Activated CD8-positive, alpha-beta memory T cell treated with anti-CD3 and anti-CD28 coated beads for 36 hours (primary cell): Measurements from ENCODE around the gene GPR160. TPM values are rescaled to one million over a fixed set of nuclear protein-coding genes. Genes with fewer than 3 reads are reported as not detected.
"Not testable (repeated sequence)": the region's sequence is repeated elsewhere in the genome, so short reads cannot be mapped to it uniquely, and the experiment has no call there.

ENCODE experiments used
- CTCF ChIA-PET: fragments of 350-600 bp; sonication (Branson Sonifier 250); formaldehyde crosslinking; loops from one replicate; lab custom pipeline; 2021; ENCODE audit warnings: antibody characterized with exemption; lab: Charles Lee
- POLR2A ChIA-PET: fragments of 350-600 bp; sonication (Branson Sonifier 250); formaldehyde crosslinking; loops from one replicate; lab custom pipeline; 2021; ENCODE audit warnings: antibody characterized with exemption; lab: Charles Lee
- total RNA-seq, 2 experiments: library from RNA; stranded (reverse); gene quantifications; one replicate each; pipeline ENCODE4 v1.2.3, GENCODE V29; 2021

GPR160 gene
- total RNA-seq, 2 experiments from 2014 or later: 3.7 to 4.2 TPM

DNA sequence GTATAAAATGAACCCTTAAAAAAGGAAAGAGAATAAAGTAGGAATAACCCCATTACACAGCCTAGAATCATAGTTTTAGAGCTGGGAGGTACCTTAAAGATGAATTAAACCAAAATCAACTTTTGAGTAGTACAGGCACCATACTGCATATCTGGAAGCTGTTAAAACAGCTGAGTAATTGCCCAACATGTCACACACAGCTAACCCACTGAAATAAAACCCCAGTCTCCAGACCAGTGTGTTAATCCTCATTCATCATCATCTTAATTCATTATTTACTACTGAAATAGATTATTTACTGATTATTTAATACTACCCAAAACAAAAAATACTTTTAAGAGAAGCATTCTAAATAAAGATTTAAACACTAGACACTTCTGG is 52.8 kb downstream of the GPR160 start:
- ChIA-PET POLR2A (no interaction called here), CTCF (no interaction called here)

DNA sequence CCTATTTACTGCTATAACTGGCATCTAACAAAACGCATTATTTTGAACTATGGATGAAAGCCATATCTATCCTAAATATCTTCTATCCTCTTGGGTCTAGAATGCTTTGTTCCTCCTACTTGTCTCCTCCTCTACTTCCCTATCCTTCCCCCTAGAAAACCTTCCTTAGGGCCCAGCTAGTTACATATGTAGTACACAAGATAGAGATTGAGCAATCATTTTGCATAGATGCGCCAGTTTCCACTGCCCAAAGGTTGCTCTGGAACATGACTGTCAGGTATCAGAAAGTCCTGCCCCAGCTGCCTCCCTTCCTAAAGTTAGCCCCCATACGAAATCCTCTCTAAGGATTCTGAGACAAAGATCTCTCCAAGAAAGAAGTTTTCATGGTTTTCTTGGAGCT is 55.1 kb downstream of the GPR160 start:
- ChIA-PET POLR2A (interaction anchor here (0.6 kb wide), 1 partner anchor 60 kb away, joined by 3 read pairs; no protein-coding TSS in a partner anchor), CTCF (no interaction called here)

DNA sequence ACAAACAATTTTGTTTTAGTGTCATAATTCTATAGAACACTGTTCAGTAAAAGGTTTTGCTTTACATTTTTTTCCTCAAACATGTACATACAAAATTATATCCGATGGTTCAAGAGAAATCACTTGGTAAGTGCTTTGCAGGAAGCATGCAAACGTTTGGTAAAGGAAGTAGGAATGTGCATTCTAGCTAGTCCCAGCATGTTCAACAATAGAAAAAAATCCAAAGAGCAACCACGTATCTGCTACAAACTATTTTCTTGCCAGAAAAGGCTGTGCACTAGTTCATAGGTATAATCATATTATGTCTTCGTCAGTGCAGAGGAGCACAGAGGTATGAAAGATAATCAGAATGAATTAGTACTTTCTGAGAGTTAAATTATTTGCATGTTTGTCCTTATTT is 58.0 kb downstream of the GPR160 start:
- ChIA-PET POLR2A (no interaction called here), CTCF (interaction anchor here (0.6 kb wide), 1 partner anchor 53 kb away, joined by 3 read pairs; no protein-coding TSS in a partner anchor)

DNA sequence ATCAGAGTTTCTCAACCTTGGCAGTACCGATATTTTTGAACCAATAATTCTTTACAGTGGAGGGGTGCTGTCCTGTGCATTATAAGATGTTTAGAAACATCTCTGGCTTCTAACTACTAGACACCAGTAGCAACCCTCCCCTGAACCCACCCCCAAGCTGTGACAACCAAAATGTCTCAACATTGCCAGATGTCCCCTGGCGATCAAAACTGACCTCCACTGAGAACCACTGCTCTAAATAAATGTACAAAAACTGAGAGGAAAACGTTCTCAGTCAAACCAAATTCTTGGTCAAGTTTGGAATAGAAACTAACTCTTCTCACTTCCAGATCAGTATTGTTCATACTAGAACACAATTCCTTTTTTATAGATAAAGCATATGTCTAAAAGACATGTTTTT is 58.5 kb downstream of the GPR160 start:
- POLR2A ChIA-PET: no interaction called here
- CTCF ChIA-PET: no interaction called here

DNA sequence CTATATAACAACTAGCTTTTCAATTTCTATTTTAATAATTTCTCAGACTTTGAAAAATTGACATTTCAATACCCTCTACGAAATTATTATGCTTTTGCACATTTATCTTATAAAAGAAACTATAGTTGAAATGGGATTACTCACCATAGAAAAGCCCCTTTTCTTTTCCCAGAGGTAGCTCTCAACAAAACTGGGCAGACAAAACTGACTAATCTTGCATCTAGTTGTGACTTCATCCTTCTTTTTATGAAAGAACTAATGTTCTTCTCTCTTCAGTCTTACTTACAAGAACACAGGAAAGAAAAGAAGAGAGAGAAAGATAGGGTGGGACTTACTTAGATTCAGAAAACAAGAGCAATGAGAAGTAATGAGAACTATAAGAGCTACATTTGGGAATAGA is 61.0 kb downstream of the GPR160 start:
- POLR2A ChIA-PET: no interaction called here

DNA sequence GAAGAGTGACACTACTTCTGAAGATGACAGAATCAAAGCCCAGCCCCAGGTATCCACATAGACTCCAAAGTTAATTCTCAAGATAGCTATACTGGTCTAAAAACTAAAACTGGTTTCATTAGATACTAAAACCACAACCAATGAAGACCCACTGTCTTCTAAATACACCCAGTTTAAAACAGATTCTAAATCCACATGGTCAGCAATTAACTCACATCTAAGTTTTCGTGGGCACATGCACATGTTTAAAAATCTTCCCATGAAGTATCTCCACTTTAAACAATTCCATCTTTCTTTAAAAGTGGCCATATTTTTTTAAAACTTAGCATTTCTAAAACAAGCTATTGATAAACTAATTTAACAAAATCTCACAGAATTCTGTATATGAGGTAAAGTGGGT is 63.1 kb downstream of the GPR160 start:
- ChIA-PET CTCF (no interaction called here), POLR2A (no interaction called here)

More for the DNA sequence above, 61.0 kb downstream of the GPR160 start:
- CTCF ChIA-PET: no interaction called here

DNA sequence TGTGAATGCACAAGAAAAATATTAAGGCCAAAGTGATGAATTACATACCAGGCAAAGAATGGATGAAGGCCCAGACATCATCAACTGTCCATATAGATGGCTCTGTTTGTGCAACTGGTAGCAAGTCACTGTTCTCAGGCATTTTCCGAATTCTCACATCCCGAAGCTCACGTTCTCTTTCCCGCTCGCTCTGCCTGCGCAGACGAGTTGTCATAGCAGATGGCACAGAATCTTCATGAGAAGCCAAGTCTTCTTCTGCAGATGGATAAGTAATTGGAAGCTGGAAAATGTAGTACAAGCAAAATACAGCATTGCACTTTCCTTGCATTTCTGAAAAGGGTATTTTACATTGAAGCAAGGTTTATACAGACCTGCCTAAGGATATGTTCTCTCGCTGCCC is 64.6 kb downstream of the GPR160 start:
- CTCF ChIA-PET: no interaction called here
- POLR2A ChIA-PET: no interaction called here

DNA sequence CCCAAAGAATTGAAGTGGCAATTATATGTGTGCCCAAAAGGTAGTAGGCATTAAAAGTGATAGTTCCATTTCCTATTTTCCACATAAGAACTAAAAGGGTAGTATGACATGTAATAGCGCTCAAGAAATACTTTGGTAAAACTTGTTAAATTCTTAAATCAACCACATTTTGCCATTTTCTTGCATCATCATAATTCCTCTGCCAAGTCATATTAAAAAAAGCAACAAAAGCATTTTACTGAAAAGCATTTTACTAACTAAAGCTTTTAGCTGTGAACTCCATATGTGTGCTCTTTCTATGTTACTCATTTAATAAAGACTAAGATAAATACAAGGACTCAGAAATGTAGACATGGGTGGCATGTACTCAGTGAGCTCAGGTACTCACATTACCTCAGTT is 70.1 kb downstream of the GPR160 start:
- ChIA-PET CTCF (interaction anchor here (0.6 kb wide), 1 partner anchor 280 kb away, joined by 3 read pairs; no protein-coding TSS in a partner anchor), POLR2A (no interaction called here)

DNA sequence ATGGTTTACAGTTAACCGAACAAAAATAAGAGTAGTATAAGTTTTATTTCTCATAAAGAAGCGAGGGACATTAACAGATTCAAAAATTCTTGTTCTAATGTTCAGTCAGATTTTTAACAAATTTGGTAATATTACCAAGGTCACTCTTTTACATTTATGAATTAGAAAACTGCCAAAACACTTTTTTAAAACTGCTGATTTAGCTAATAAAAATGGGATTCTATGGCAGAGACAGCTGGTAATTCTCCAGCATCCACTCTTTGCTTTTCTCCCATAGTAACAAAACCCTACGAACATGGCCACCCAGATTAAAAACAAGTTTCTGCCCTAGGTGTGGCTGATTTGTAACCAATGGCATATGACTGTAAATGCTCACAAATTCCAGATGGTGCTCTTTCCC is 71.2 kb downstream of the GPR160 start:
- ChIA-PET CTCF (no interaction called here), POLR2A (no interaction called here)

DNA sequence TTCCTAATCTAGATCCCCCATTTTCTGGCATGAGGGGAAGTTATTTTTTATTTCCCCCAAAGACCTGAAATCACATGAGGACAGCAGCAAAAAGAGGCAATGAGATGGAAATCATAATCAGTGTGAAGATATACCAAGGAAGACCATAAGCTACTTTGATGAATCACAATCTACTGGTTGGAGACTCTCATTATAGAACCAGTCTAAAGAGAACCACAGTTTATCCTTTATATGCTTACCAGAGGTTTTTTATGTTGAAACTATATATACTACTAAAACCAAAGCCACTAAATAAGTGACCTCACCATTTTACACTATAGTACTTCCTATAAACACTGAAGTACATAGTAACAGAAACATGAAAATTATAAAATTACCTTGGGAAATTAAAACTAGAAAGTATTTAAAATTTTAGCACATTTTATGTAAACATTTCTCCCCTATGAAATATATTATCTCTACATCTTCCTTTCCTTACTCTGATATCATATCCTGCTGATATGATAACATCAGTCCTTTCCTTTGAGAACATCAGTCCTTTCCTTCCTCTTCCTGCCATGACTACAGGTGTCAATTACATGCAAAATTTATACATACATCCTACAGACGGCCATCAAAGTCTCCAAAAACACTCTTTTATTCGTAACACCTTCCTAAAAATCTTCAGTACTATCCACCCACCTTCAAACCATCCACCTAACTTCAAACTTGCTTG is 71.9 kb downstream of the GPR160 start:
- CTCF ChIA-PET: no interaction called here
- POLR2A ChIA-PET: no interaction called here

DNA sequence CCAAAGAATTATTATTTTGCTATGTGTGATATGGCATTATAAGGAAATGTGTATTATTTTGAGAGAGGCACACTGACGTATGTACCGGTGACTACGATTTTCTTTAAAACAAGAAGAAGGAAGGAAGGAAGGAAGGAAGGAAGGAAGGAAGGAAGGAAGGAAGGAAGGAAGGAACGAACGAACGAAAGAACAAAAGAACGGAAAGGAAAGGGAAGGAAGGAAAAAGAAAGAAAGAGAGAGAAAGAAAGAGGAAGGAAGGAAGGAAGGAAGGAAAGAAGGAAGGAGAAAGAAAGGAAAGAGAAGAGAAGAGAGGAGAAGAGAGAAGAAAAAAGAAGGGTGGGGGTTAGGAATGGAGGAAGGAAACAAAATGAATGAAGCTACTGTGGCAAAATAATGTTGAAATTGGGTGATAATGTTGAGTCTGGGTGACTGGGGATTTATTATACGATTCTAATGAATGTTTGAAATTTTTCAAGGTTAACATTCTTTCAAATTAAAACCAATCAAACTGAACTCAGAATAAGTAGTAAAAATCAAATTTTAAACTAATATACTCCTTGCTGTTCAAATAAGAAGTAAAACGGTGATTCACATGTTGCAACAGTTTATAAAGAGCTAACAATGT is 73.5 kb downstream of the GPR160 start:
- CTCF ChIA-PET: no interaction called here
- POLR2A ChIA-PET: no interaction called here

DNA sequence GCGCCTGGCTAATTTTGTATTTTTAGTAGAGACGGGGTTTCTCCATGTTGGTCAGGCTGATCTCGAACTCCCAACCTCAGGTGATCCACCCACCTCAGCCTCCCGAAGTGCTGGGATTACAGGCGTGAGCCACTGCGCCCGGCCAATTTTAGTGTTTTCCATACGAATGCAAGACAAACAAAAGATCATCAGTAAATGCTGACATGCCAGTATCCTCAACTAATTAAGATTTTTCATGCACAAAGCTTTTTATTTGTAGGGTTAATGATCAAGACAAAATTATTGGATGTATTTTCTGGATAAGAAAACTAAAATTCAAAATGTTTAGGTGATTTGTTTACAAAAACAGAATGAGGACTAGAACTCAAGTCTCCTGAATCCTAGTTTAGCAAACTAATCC is 76.4 kb downstream of the GPR160 start:
- POLR2A ChIA-PET, CTCF ChIA-PET: not testable (repeated sequence)

DNA sequence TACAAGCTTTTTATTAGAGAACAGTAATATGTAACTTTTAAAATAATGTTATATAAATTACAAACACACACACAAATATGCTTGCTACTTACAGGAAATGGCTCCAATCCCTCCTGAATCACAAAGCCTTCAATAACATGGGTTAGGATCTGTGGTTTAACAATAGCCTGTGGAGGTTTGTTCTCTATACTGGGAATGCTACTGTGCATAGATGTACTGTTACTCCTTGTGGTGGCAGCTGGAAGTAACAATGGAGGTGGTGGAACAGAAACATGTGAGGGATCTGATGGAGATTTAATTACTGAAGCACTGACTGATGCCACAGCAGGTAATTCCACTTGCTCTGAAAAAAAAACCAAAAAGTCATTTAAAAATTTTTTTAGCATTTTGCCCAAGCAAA is 79.3 kb downstream of the GPR160 start:
- CTCF ChIA-PET: no interaction called here
- POLR2A ChIA-PET: interaction anchor here (0.7 kb wide), 1 partner anchor 71 kb away, joined by 3 read pairs; no protein-coding TSS in a partner anchor

DNA sequence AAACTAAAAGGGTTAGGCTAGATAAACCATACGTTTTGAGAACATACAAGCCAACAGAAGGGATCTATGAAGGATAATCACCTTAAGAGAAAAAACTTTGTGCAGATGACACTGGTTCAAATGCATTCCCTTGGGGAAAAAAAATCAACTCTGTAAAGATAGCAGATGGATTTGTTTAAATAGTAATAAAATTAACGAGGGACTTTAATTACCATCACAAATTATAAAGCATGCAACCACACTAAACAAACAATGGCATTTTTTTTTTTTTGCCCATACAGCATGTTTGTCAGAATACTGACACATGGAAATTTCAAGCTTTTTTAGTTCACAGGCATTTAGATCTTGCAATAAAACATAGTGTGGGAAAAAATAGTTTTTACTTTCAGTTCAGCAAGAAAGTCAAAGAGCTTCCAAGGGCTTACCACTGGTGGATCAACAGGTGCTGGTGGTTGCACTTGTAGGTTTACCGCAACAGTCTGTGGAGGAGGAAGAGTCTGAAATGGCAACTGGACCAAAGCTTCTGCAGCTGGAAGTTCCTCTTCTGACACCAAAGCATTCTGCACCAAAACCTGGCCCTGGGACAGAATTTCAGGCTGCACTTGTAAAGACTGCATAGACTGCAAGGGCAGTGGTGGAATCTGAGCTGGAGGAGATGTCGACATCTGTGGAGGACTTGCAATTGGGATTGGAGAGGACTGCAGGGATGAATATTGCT is 90.6 kb downstream of the GPR160 start:
- ChIA-PET CTCF (no interaction called here), POLR2A (interaction anchor here (0.5 kb wide), 1 partner anchor 257 kb away, joined by 3 read pairs; no protein-coding TSS in a partner anchor)

DNA sequence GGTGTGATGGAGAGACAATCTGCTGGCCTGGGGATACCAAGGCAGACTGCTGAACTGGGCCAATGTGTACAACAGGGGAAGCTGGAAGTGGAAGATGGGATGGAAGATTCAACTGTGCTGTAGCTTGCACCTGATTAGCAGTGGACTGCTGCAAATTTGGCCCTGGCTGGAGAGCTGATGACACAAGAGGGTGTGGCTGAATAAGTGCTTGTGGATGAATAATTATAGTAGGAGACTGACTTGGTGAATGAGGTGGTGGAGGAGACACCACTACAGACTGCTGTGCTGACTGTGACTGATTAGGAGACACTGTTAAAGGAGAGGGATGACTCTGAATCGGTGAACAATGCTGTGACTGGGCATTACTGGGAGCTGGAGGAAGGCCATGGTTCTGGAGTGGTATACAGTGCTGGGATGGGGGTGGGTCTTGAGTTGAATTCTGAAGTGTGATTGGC is 91.2 kb downstream of the GPR160 start:
- ChIA-PET POLR2A (interaction anchor here (0.5 kb wide), 1 partner anchor 256 kb away, joined by 3 read pairs; no protein-coding TSS in a partner anchor), CTCF (no interaction called here)

DNA sequence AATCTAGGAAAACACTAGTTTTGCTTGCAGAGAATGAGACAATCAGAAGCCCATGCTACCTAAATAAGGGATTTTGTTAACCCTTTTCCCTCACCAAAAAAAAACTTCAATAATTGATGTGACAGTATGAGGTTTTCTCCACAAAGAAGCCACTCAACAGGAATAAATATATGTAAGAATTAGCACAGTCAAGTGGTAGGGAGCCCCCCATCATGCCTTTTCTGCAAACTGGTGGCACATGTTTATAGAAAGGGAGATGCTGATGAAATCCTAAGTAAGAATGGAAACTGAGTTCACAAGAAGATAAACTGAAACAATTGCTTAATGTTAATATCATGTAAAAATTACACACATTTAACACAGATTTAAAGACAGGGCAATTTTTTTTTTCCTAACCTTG is 92.7 kb downstream of the GPR160 start:
- CTCF ChIA-PET: no interaction called here
- POLR2A ChIA-PET: no interaction called here

DNA sequence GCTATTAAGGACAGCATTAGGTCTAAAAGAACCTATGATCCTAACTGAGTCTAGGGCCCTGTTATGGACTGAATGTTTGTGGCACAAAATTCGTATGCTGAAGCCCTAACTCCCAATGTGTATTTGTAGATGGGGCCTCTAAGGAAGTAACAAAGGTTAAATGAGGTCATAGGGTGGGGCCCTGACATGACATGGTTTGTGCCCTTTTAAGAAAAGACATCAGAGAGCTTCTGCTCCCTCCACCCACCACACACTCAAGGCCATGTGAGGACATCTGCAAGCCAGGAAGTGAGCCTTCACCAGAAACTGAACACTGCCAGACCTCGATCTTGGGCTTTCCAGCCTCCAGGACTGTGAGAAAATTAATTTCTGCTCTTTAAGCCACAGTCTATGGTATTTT is 94.5 kb downstream of the GPR160 start:
- CTCF ChIA-PET: no interaction called here
- POLR2A ChIA-PET: no interaction called here
